ENCODE measurements around the gene MRPS7. TPM values are rescaled to one million over a fixed set of nuclear protein-coding genes. Genes with fewer than 3 reads are reported as not detected.

Gene MRPS7
- total RNA-seq, 1 donor from 2014 or later = 84.7 TPM

DNA sequence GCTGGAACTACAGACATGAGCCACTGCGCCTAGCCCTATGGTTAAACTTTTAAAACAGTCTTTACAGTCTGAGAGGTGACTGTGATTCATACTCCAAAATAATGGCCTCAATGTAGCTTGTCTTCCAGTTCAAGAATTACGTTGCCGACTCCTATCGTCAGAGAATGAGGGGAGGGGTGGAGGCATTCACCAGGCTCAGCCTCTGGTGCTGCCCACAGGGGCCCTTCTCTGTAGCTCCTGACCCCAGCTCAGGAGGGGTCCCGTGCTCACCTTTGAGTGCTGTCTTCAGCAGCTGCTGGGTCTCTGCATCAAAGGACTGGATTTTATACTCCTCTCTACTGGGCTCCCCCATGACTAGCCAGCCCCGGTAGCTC lies 8.2 kb downstream of the MRPS7 start:
- no peaks in the 10 kb centered on the region for H3K27me3 Mint-ChIP-seq (ENCODE audit: low read depth)
- no peak overlapping the region for H3K27ac Mint-ChIP-seq (ENCODE audit: unreplicated experiment)
- no peak for DNase-seq (ENCODE audit: low read depth, low spot score)
- no peaks in the 10 kb centered on the region for H3K9me3 Mint-ChIP-seq
- H3K36me3 Mint-ChIP-seq (ENCODE audit: low read depth) = peaks cover 3% of the 10 kb centered on the region
- H3K4me1 Mint-ChIP-seq = peaks cover 17% of the 10 kb centered on the region
- H3K4me3 Mint-ChIP-seq = peak overlapping the region; percentile 82
- TF ChIP-seq, protein P1, sequence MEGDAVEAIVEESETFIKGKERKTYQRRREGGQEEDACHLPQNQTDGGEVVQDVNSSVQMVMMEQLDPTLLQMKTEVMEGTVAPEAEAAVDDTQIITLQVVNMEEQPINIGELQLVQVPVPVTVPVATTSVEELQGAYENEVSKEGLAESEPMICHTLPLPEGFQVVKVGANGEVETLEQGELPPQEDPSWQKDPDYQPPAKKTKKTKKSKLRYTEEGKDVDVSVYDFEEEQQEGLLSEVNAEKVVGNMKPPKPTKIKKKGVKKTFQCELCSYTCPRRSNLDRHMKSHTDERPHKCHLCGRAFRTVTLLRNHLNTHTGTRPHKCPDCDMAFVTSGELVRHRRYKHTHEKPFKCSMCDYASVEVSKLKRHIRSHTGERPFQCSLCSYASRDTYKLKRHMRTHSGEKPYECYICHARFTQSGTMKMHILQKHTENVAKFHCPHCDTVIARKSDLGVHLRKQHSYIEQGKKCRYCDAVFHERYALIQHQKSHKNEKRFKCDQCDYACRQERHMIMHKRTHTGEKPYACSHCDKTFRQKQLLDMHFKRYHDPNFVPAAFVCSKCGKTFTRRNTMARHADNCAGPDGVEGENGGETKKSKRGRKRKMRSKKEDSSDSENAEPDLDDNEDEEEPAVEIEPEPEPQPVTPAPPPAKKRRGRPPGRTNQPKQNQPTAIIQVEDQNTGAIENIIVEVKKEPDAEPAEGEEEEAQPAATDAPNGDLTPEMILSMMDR (conservative IDR thresholded peaks at IDR 0.05) = no peak

DNA sequence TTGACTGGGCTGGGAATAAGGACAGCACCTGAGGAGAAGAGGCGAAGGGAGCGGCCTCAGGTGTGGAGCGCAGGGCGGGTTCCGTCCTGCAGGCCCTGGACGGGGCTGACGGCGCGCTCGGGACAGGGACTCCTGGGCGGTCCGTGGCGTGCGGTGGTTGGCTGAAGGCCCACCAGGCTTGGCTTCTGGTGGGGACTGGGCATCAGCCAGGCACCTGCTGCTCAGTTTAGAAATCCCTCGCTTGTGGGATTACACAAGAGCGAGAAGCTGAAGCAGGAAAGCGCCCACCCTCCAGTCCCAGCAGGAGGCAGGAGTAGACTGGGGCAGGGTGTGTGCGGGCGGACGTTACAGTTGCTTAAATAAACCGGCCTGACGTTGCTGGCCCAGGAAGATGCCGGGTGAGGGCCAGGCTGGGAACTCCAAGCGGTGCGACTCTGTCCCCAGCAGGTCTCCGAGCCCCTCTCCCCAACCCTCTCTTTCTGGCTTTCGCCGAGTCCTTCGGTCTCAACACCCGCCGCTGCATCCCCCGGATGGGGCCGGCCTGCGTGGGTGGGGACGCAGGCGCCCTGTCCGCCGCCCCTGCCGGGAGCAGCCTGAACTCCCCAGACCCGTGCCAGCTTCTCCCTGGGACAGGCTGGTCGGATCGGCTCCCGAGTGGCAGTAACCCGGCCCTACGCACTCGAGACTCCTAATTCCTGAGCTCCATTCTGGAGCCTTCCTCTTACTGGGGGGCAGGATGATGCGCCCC lies 8.7 kb downstream of the MRPS7 start:
- Mint-ChIP-seq H3K9me3 (no peaks in the 10 kb centered on the region), H3K4me3 (peak overlapping the region; percentile 82), H3K4me1 (peaks cover 17% of the 10 kb centered on the region), H3K27me3 (ENCODE audit: low read depth) (no peaks in the 10 kb centered on the region), H3K27ac (ENCODE audit: unreplicated experiment) (no peak overlapping the region), H3K36me3 (ENCODE audit: low read depth) (peaks cover 3% of the 10 kb centered on the region)
- peak; percentile 52 for DNase-seq (ENCODE audit: low read depth, low spot score)
- TF ChIP-seq, protein P1 (conservative IDR thresholded peaks at IDR 0.05) = peak; percentile 51

- no peak for DNase-seq (ENCODE audit: low read depth, low spot score)
- Mint-ChIP-seq H3K4me1 (peaks cover 17% of the 10 kb centered on the region), H3K4me3 (peak within 1 kb of the TSS; percentile 82), H3K36me3 (ENCODE audit: low read depth) (peaks cover 3% of the 10 kb centered on the region), H3K9me3 (no peaks in the 10 kb centered on the region), H3K27ac (ENCODE audit: unreplicated experiment) (no peak within 1 kb of the TSS), H3K27me3 (ENCODE audit: low read depth) (no peaks in the 10 kb centered on the region)
- TF ChIP-seq, protein P1 (conservative IDR thresholded peaks at IDR 0.05) = no peak
Observed at GRCh38 chr17:75270966-75271232, 9.2 kb downstream of the MRPS7 start, which contains the start of gene MIF4GD. TSS of gene MIF4GD (minus strand) at chr17:75271231. CDS start at chr17:75270195, 1,036 bp downstream.

- H3K4me3 Mint-ChIP-seq = peak overlapping the region; percentile 81
- H3K4me1 Mint-ChIP-seq = peaks cover 17% of the 10 kb centered on the region
Observed at GRCh38 chr17:75271233-75271954, 9.7 kb downstream of the MRPS7 start.

DNA sequence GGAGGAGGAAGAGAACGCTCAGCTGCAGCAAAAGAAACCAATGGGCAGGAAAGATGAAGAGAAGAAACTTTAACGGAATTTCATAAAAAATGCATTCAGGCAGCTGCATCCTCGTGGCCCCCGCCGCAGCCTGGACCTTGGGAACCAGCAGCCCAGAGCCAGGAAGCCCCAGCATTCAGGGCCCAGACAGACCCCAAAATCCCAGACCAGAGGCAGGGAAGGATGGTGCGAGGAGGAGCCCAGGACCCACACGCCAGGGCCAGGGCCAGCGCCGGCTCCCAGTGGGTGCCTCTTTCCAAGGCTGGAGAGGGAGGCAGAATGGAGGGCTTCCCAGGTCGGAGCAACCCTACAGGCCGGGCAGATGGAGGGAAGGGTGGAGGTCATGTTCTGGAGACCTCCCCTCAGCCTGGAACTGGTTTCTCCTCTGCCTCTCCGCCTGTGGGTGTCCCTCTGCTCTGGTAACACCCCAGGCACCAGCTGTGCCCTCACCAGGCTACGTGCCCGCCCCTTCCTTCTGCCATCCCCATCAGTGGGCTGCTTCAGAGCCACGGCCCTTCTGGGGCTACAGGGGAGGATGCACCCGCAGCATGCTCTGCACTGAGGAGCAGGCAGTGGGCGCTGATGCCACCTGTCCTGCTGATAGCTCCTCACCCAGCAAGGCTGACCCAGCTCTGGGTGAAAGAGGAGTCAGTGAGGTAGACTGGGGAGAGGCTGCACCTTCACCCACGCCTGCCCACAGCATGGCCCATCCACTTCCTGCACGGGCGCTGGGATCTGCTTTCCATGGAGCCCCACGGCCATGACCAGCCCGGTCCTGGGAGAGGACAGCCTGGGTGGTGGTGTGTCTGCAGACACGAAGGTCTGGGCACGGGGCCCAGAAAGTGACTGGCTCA lies 10.5 kb downstream of the MRPS7 start:
- H3K9me3 Mint-ChIP-seq = no peaks in the 10 kb centered on the region
- no peak for DNase-seq (ENCODE audit: low read depth, low spot score)
- peak overlapping the region; percentile 81 for H3K4me3 Mint-ChIP-seq

More at GRCh38 chr17:75271233-75271954, 9.7 kb downstream of the MRPS7 start:
- Mint-ChIP-seq H3K27ac (ENCODE audit: unreplicated experiment) (no peak overlapping the region), H3K36me3 (ENCODE audit: low read depth) (peaks cover 3% of the 10 kb centered on the region), H3K9me3 (no peaks in the 10 kb centered on the region), H3K27me3 (ENCODE audit: low read depth) (no peaks in the 10 kb centered on the region)
- peak; percentile 79 for DNase-seq (ENCODE audit: low read depth, low spot score)
- TF ChIP-seq, protein P1 (conservative IDR thresholded peaks at IDR 0.05) = peak; percentile 78

More for the DNA sequence above, 10.5 kb downstream of the MRPS7 start:
- Mint-ChIP-seq H3K36me3 (ENCODE audit: low read depth) (peaks cover 3% of the 10 kb centered on the region), H3K27me3 (ENCODE audit: low read depth) (no peaks in the 10 kb centered on the region), H3K27ac (ENCODE audit: unreplicated experiment) (no peak overlapping the region), H3K4me1 (peaks cover 17% of the 10 kb centered on the region)
- TF ChIP-seq, protein P1 (conservative IDR thresholded peaks at IDR 0.05) = no peak

Measured in neural crest cell (in vitro differentiated cells).